Caco-2 (cell line): ENCODE data around the gene OR6N1. TPM values are rescaled to one million over a fixed set of nuclear protein-coding genes. Genes with fewer than 3 reads are reported as not detected.

Source experiments
- BruUV-seq: library from RNA; stranded (reverse); fragments of 400-500 nt; replicated peaks from 2 replicates; lab custom pipeline; 2021; lab: Mats Ljungman, UMichigan
- CTCF ChIA-PET: fragments of 300-600 bp; sonication (Branson Sonifier 250); formaldehyde crosslinking; loops from one replicate; lab custom pipeline; 2022; ENCODE audit warnings: antibody characterized with exemption; lab: Charles Lee
- POLR2A ChIA-PET: fragments of 300-600 bp; sonication (Branson Sonifier 250); formaldehyde crosslinking; loops from one replicate; lab custom pipeline; 2022; ENCODE audit warnings: antibody characterized with exemption; lab: Charles Lee
- DNase-seq, 2 experiments: peaks; one replicate each; pipeline versions ENCODE4 v3.0.0 to v3.0.0-alpha.2; 2020 to 2022
- H3K27me3 ChIP-seq: replicated peaks from 2 replicates; pipeline ENCODE4 v1.6.0; 2011; ENCODE audit warnings: low read length; ENCODE audit not compliant: control insufficient read depth, insufficient read depth
- H3K36me3 ChIP-seq: 2 replicates; pipeline ENCODE4 v1.5.1; 2011; ENCODE audit warnings: low read length; ENCODE audit not compliant: control insufficient read depth, insufficient read depth
- H3K4me1 ChIP-seq: fragments of 250-450 bp; sonication (Bioruptor Pico); 2 replicates; pipeline ENCODE4 v1.5.1; 2020; ENCODE audit warnings: mild to moderate bottlenecking
- H3K4me3 ChIP-seq: 2 replicates; pipeline ENCODE4 v1.5.1; 2011; ENCODE audit warnings: low read depth, mild to moderate bottlenecking, control low read depth, low read length
- H3K9me3 ChIP-seq: fragments of 250-450 bp; sonication (Bioruptor Pico); 2 replicates; pipeline ENCODE4 v1.5.1; 2020; ENCODE audit warnings: mild to moderate bottlenecking, moderate library complexity
- H3K27ac Mint-ChIP-seq: one replicate; pipeline ENCODE4 v1.8.0; 2022; ENCODE audit warnings: mixed read lengths; ENCODE audit not compliant: unreplicated experiment
- H3K27me3 Mint-ChIP-seq: one replicate; pipeline ENCODE4 v1.8.0; 2022; ENCODE audit warnings: mixed read lengths; ENCODE audit not compliant: insufficient read depth, unreplicated experiment
- H3K36me3 Mint-ChIP-seq: one replicate; pipeline ENCODE4 v1.8.0; 2022; ENCODE audit warnings: mild to moderate bottlenecking, mixed read lengths; ENCODE audit not compliant: insufficient read depth, unreplicated experiment
- H3K4me1 Mint-ChIP-seq: one replicate; pipeline ENCODE4 v1.8.0; 2022; ENCODE audit warnings: low read depth, mixed read lengths; ENCODE audit not compliant: unreplicated experiment
- H3K4me3 Mint-ChIP-seq: one replicate; pipeline ENCODE4 v1.8.0; 2022; ENCODE audit warnings: mild to moderate bottlenecking, moderate library complexity, mixed read lengths; ENCODE audit not compliant: unreplicated experiment
- H3K9me3 Mint-ChIP-seq: one replicate; pipeline ENCODE4 v1.8.0; 2022; ENCODE audit warnings: mixed read lengths; ENCODE audit not compliant: unreplicated experiment
- CTCF ChIP-seq, 2 experiments: fragments of 200-600 bp in 1 of 2; IDR thresholded peaks; 1 replicate in 1 of 2; 2 replicates in 1 of 2; pipeline versions ENCODE4 v1.5.1 to v1.8.0; 2011 to 2022; ENCODE audit warnings: antibody characterized with exemption in 1 of 2, control low read depth in 1 of 2, inconsistent platforms in 1 of 2, low read depth in 1 of 2, low read length in 1 of 2, mild to moderate bottlenecking in 1 of 2, moderate library complexity in 1 of 2; ENCODE audit not compliant: insufficient read depth in 1 of 2, severe bottlenecking in 1 of 2, unreplicated experiment in 1 of 2
- intact Hi-C: fragments of 100-400 bp; cut with micrococcal nuclease; formaldehyde crosslinking; loops from one replicate; pipeline ENCODE4 v1.10.0; 2022; ENCODE audit not compliant: unreplicated experiment
- total RNA-seq: library from RNA; stranded (reverse); gene quantifications from 2 replicates; pipeline ENCODE4 v1.2.3, GENCODE V29; 2022

OR6N1 gene
- total RNA-seq, 1 experiment from 2014 or later, result not detected

- Histone ChIP-seq H3K9me3 (no peaks in the 10 kb centered on the region), H3K36me3 (no peaks in the 10 kb centered on the region), H3K4me3 (no peak overlapping the region), H3K27me3 (no peaks in the 10 kb centered on the region), H3K4me1 (no peaks in the 10 kb centered on the region)
- POLR2A ChIA-PET, result no interaction called here
- no peak for DNase-seq
- CTCF ChIA-PET, result no interaction called here
- H3K36me3 Mint-ChIP-seq, result no peaks in the 10 kb centered on the region
- H3K4me1 Mint-ChIP-seq, result no peaks in the 10 kb centered on the region
- intact Hi-C loops, result no loop called here
- no peak overlapping the region for H3K4me3 Mint-ChIP-seq
- no TSS peak for BruUV-seq
- H3K9me3 Mint-ChIP-seq, result no peaks in the 10 kb centered on the region
- no peak for TF ChIP-seq CTCF (IDR thresholded peaks at IDR 0.05; ENCODE audit: insufficient read depth in 1 of 2, low read depth in 1 of 2, low read length in 1 of 2, severe bottlenecking in 1 of 2, unreplicated experiment in 1 of 2)
- H3K27ac Mint-ChIP-seq, result no peak overlapping the region
- no peaks in the 10 kb centered on the region for H3K27me3 Mint-ChIP-seq
Measured at GRCh38 chr1:158819461-158820443, 47.8 kb upstream of the OR6N1 start.

DNA sequence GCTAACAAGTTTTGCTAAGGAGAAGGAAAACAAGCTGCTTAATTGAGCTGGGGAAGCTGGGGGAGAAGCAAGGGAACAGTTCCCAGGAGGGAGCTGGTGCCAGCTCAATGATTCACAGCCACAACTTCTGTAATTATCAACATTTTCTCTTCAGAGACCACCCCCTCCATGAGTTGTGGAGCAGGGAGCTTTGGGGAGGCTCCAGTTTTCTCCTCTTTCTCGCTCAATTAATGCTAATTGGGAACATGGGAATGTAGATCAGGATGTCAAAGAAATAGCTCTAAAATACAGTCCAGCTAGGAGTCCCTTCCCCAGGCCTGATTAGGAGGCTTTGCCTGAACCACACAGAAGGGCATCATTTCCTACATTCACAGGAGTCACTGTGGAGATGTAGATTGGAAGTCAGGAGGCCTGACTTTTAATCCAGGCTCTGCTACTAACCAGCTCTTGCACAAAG, 47.0 kb upstream of the OR6N1 start:
- no peak overlapping the region for H3K4me3 ChIP-seq
- Mint-ChIP-seq H3K27me3 (no peaks in the 10 kb centered on the region), H3K9me3 (no peaks in the 10 kb centered on the region), H3K4me3 (no peak overlapping the region), H3K4me1 (no peaks in the 10 kb centered on the region), H3K36me3 (no peaks in the 10 kb centered on the region), H3K27ac (no peak overlapping the region)
- H3K4me1 ChIP-seq, result no peaks in the 10 kb centered on the region
- ChIA-PET POLR2A (no interaction called here), CTCF (no interaction called here)
- intact Hi-C loops, result no loop called here
- no TSS peak for BruUV-seq
- no peak for TF ChIP-seq CTCF (IDR thresholded peaks at IDR 0.05; ENCODE audit: insufficient read depth in 1 of 2, low read depth in 1 of 2, low read length in 1 of 2, severe bottlenecking in 1 of 2, unreplicated experiment in 1 of 2)
- no peaks in the 10 kb centered on the region for H3K27me3 ChIP-seq
- no peak for DNase-seq
- no peaks in the 10 kb centered on the region for H3K36me3 ChIP-seq
- no peaks in the 10 kb centered on the region for H3K9me3 ChIP-seq

- Histone ChIP-seq H3K36me3 (no peaks in the 10 kb centered on the region), H3K4me3 (no peak overlapping the region), H3K4me1 (no peaks in the 10 kb centered on the region), H3K27me3 (no peaks in the 10 kb centered on the region), H3K9me3 (no peaks in the 10 kb centered on the region)
- Mint-ChIP-seq H3K36me3 (no peaks in the 10 kb centered on the region), H3K27ac (no peak overlapping the region), H3K27me3 (no peaks in the 10 kb centered on the region), H3K4me1 (no peaks in the 10 kb centered on the region), H3K9me3 (no peaks in the 10 kb centered on the region), H3K4me3 (no peak overlapping the region)
- DNase-seq, result no peak
- ChIA-PET CTCF (no interaction called here), POLR2A (no interaction called here)
- no peak for TF ChIP-seq CTCF (IDR thresholded peaks at IDR 0.05; ENCODE audit: insufficient read depth in 1 of 2, low read depth in 1 of 2, low read length in 1 of 2, severe bottlenecking in 1 of 2, unreplicated experiment in 1 of 2)
- BruUV-seq, result no TSS peak
- intact Hi-C loops, result no loop called here
Measured at GRCh38 chr1:158818560-158818959, 46.6 kb upstream of the OR6N1 start.
